ENCODE data around the gene ANO2. TPM values are rescaled to one million over a fixed set of nuclear protein-coding genes. Genes with fewer than 3 reads are reported as not detected.

The ANO2 gene
- polyA plus RNA-seq, 1 donor from 2014 or later, result 1.8 TPM

GRCh38 chr12:5520831-5521230 lies 424.2 kb downstream of the ANO2 start:
- no peak overlapping the region for H3K27ac ChIP-seq (ENCODE audit: low read length)
- H3K9me3 ChIP-seq (ENCODE audit: low read length), result no peaks in the 10 kb centered on the region
- H2AFZ ChIP-seq (ENCODE audit: low read depth, low read length), result no peak overlapping the region
- no peaks in the 10 kb centered on the region for H3K36me3 ChIP-seq (ENCODE audit: insufficient read depth, low read length)
- no peaks in the 10 kb centered on the region for H4K20me1 ChIP-seq (ENCODE audit: insufficient read depth)
- H3K79me2 ChIP-seq (replicated peaks; ENCODE audit: insufficient read depth, low read length), result no peaks in the 10 kb centered on the region
- H3K4me2 ChIP-seq (ENCODE audit: low read length), result no peak overlapping the region
- no peaks in the 10 kb centered on the region for H3K9me2 ChIP-seq (ENCODE audit: insufficient read depth, low read length)
- TF ChIP-seq REST (IDR thresholded peaks at IDR 0.05; ENCODE audit: borderline replicate concordance) (no peak), CTCF (IDR thresholded peaks at IDR 0.05; ENCODE audit: poor library complexity, severe bottlenecking) (no peak), EP300 (conservative IDR thresholded peaks at IDR 0.05; ENCODE audit: poor library complexity, severe bottlenecking) (no peak), MXI1 (conservative IDR thresholded peaks at IDR 0.05; ENCODE audit: poor library complexity, severe bottlenecking) (no peak)
- H3K9ac ChIP-seq (ENCODE audit: low read length), result no peak overlapping the region
- no peaks in the 10 kb centered on the region for H3F3A ChIP-seq (ENCODE audit: insufficient read depth, low read length, poor library complexity, severe bottlenecking)
- no peak overlapping the region for H3K4me3 ChIP-seq (ENCODE audit: low read length)
- H3K27me3 ChIP-seq (ENCODE audit: insufficient read depth, low read depth, low read length), result no peaks in the 10 kb centered on the region

- no peaks in the 10 kb centered on the region for H3K79me2 ChIP-seq (replicated peaks; ENCODE audit: insufficient read depth, low read length)
- no peak overlapping the region for H2AFZ ChIP-seq (ENCODE audit: low read depth, low read length)
- H4K20me1 ChIP-seq (ENCODE audit: insufficient read depth), result no peaks in the 10 kb centered on the region
- no peaks in the 10 kb centered on the region for H3K9me2 ChIP-seq (ENCODE audit: insufficient read depth, low read length)
- no peaks in the 10 kb centered on the region for H3K36me3 ChIP-seq (ENCODE audit: insufficient read depth, low read length)
- H3K27ac ChIP-seq (ENCODE audit: low read length), result no peak overlapping the region
- H3F3A ChIP-seq (ENCODE audit: insufficient read depth, low read length, poor library complexity, severe bottlenecking), result no peaks in the 10 kb centered on the region
- no peak overlapping the region for H3K4me2 ChIP-seq (ENCODE audit: low read length)
- no peak for TF ChIP-seq EP300 (conservative IDR thresholded peaks at IDR 0.05; ENCODE audit: poor library complexity, severe bottlenecking)
- no peak for TF ChIP-seq CTCF (IDR thresholded peaks at IDR 0.05; ENCODE audit: poor library complexity, severe bottlenecking)
- TF ChIP-seq EZH2 (IDR thresholded peaks at IDR 0.05; ENCODE audit: borderline replicate concordance, insufficient read depth, low read length, poor library complexity, severe bottlenecking), result no peak
- no peak for TF ChIP-seq TAF1 (IDR thresholded peaks at IDR 0.05; ENCODE audit: low read depth)
- TF ChIP-seq REST (IDR thresholded peaks at IDR 0.05; ENCODE audit: borderline replicate concordance), result no peak
- TF ChIP-seq POLR2AphosphoS5 (IDR thresholded peaks at IDR 0.05), result no peak
- TF ChIP-seq MXI1 (conservative IDR thresholded peaks at IDR 0.05; ENCODE audit: poor library complexity, severe bottlenecking), result no peak
- TF ChIP-seq RAD21 (conservative IDR thresholded peaks at IDR 0.05), result no peak
- TF ChIP-seq SMC3 (conservative IDR thresholded peaks at IDR 0.05; ENCODE audit: poor library complexity), result no peak
- H3K9ac ChIP-seq (ENCODE audit: low read length), result no peak overlapping the region
- H3K4me3 ChIP-seq (ENCODE audit: low read length), result no peak overlapping the region
- no peaks in the 10 kb centered on the region for H3K27me3 ChIP-seq (ENCODE audit: insufficient read depth, low read depth, low read length)
- no peaks in the 10 kb centered on the region for H3K9me3 ChIP-seq (ENCODE audit: low read length)
Measured at GRCh38 chr12:5520037-5520436, 425.0 kb downstream of the ANO2 start.

Measured in neural cell (in vitro differentiated cells).